OCI-M2 (cell line): ENCODE data around the gene ARHGEF17.

Source experiments
- DNase-seq: peaks from one replicate; lab custom pipeline; 2025; ENCODE audit not compliant: unreplicated experiment; lab: John Stamatoyannopoulos, UW

ARHGEF17 gene

GRCh38 chr11:73392108-73393010, 84.3 kb downstream of the ARHGEF17 start:
- DNase-seq, result no peak

GRCh38 chr11:73393011-73393380, 84.9 kb downstream of the ARHGEF17 start:
- no peak for DNase-seq

GRCh38 chr11:73393479-73394415, 85.7 kb downstream of the ARHGEF17 start:
- DNase-seq, result no peak

- DNase-seq, result no peak
These were observed 86.6 kb downstream of the ARHGEF17 start for GRCh38 chr11:73394416-73395296.

GRCh38 chr11:73395297-73396208, 87.5 kb downstream of the ARHGEF17 start:
- no peak for DNase-seq

- DNase-seq, result no peak
These were observed 88.3 kb downstream of the ARHGEF17 start for GRCh38 chr11:73396251-73396930.

GRCh38 chr11:73396985-73397384, 88.9 kb downstream of the ARHGEF17 start:
- DNase-seq, result no peak

GRCh38 chr11:73397468-73398131, 89.5 kb downstream of the ARHGEF17 start:
- DNase-seq, result no peak

- no peak for DNase-seq
These were observed 90.1 kb downstream of the ARHGEF17 start for GRCh38 chr11:73398132-73398526.

GRCh38 chr11:73398721-73399120, 90.6 kb downstream of the ARHGEF17 start:
- DNase-seq, result no peak

- DNase-seq, result no peak
These were observed 91.1 kb downstream of the ARHGEF17 start for GRCh38 chr11:73399159-73399590.

GRCh38 chr11:73399636-73400035, 91.6 kb downstream of the ARHGEF17 start:
- no peak for DNase-seq

- no peak for DNase-seq
These were observed 92.2 kb downstream of the ARHGEF17 start for GRCh38 chr11:73400293-73400692.

GRCh38 chr11:73401217-73401923, 93.3 kb downstream of the ARHGEF17 start:
- no peak for DNase-seq

GRCh38 chr11:73401924-73402833, 94.1 kb downstream of the ARHGEF17 start:
- DNase-seq, result no peak

- DNase-seq, result no peak
These were observed 94.7 kb downstream of the ARHGEF17 start for GRCh38 chr11:73402834-73403185.

GRCh38 chr11:73403541-73403940, 95.5 kb downstream of the ARHGEF17 start:
- DNase-seq, result no peak
